IMR-90 (cell line): Measurements from ENCODE around the gene AGXT2. TPM values are rescaled to one million over a fixed set of nuclear protein-coding genes. Genes with fewer than 3 reads are reported as not detected.

Experiments
- ATAC-seq: fragments of 200-7000 bp; cut with Tn5 transposase; 2 replicates; pipeline ENCODE4 v1.9.1; 2020; ENCODE audit warnings: low read depth, mild to moderate bottlenecking, moderate library complexity
- BruUV-seq: library from RNA; stranded (reverse); fragments of 400-500 nt; replicated peaks from 2 replicates; lab custom pipeline; 2021; lab: Mats Ljungman, UMichigan
- CTCF ChIA-PET: fragments of 300-600 bp; formaldehyde crosslinking; extraction: SDS; loops from one replicate; lab custom pipeline; 2021; ENCODE audit warnings: antibody characterized with exemption; lab: Yijun Ruan, JAX
- POLR2A ChIA-PET: fragments of 300-600 bp; sonication (Branson Sonifier 250); formaldehyde crosslinking; loops from one replicate; lab custom pipeline; 2022; ENCODE audit warnings: antibody characterized with exemption; ENCODE audit not compliant: unreplicated experiment; lab: Charles Lee
- DNase-seq: peaks from one replicate; pipeline ENCODE4 v3.0.0; 2013
- H2AFZ ChIP-seq: replicated peaks from 2 replicates; pipeline ENCODE3; 2013; ENCODE audit warnings: low read length, mild to moderate bottlenecking; ENCODE audit not compliant: poor library complexity
- H2AK5ac ChIP-seq: 2 replicates; pipeline ENCODE4 v1.6.1; 2013; ENCODE audit warnings: low read depth, low read length, inconsistent platforms
- H2AK9ac ChIP-seq: replicated peaks from 2 replicates; pipeline ENCODE3; 2013; ENCODE audit warnings: mild to moderate bottlenecking, low read depth, low read length, moderate library complexity; ENCODE audit not compliant: poor library complexity
- H2BK120ac ChIP-seq: 2 replicates; pipeline ENCODE4 v1.6.1; 2013; ENCODE audit warnings: low read depth, low read length, inconsistent platforms
- H2BK15ac ChIP-seq: 3 replicates; pipeline ENCODE4 v1.6.1; 2013; ENCODE audit warnings: low read depth, low read length, inconsistent platforms
- H2BK20ac ChIP-seq: 2 replicates; pipeline ENCODE4 v1.6.1; 2013; ENCODE audit warnings: low read depth, mild to moderate bottlenecking, inconsistent platforms, low read length, moderate library complexity
- H2BK5ac ChIP-seq: 2 replicates; pipeline ENCODE4 v1.6.1; 2013; ENCODE audit warnings: mild to moderate bottlenecking, low read depth, low read length, inconsistent platforms; ENCODE audit not compliant: poor library complexity, severe bottlenecking
- H3K14ac ChIP-seq: replicated peaks from 2 replicates; pipeline ENCODE4 v1.6.1; 2013; ENCODE audit warnings: low read depth, low read length, inconsistent platforms
- H3K18ac ChIP-seq: 2 replicates; pipeline ENCODE4 v1.6.1; 2013; ENCODE audit warnings: low read depth, low read length, control low read depth
- H3K23ac ChIP-seq: 2 replicates; pipeline ENCODE4 v1.6.1; 2013; ENCODE audit warnings: low read depth, low read length, inconsistent platforms
- H3K27ac ChIP-seq: 2 replicates; pipeline ENCODE4 v1.5.1; 2013; ENCODE audit warnings: mild to moderate bottlenecking, control low read depth, low read length; ENCODE audit not compliant: insufficient read depth
- H3K27me3 ChIP-seq: 2 replicates; pipeline ENCODE4 v1.6.1; 2013; ENCODE audit warnings: low read length; ENCODE audit not compliant: control insufficient read depth, insufficient read depth
- H3K36me3 ChIP-seq: 2 replicates; pipeline ENCODE4 v1.6.1; 2013; ENCODE audit warnings: low read length, mixed read lengths; ENCODE audit not compliant: control insufficient read depth, insufficient read depth
- H3K4ac ChIP-seq: 2 replicates; pipeline ENCODE4 v1.6.1; 2013; ENCODE audit warnings: low read depth, low read length, inconsistent platforms
- H3K4me1 ChIP-seq: 2 replicates; pipeline ENCODE4 v1.6.1; 2013; ENCODE audit warnings: low read length, mixed read lengths; ENCODE audit not compliant: control insufficient read depth, insufficient read depth
- H3K4me2 ChIP-seq: 2 replicates; pipeline ENCODE4 v1.6.1; 2013; ENCODE audit warnings: low read depth, mild to moderate bottlenecking, control low read depth, low read length, moderate library complexity
- H3K4me3 ChIP-seq: 2 replicates; pipeline ENCODE4 v1.5.1; 2013; ENCODE audit warnings: low read depth, mild to moderate bottlenecking, control low read depth, low read length, moderate library complexity; ENCODE audit not compliant: insufficient read depth
- H3K56ac ChIP-seq: 2 replicates; pipeline ENCODE4 v1.6.1; 2013; ENCODE audit warnings: low read length, inconsistent platforms; ENCODE audit not compliant: insufficient read depth; ENCODE audit errors: extremely low read depth
- H3K79me1 ChIP-seq, 2 experiments: 2 replicates each; pipeline ENCODE4 v1.6.1; 2013; ENCODE audit warnings: low read length in 2 of 2, inconsistent platforms in 1 of 2, low read depth in 1 of 2
- H3K9ac ChIP-seq: 2 replicates; pipeline ENCODE4 v1.6.1; 2013; ENCODE audit warnings: low read depth, low read length, control low read depth
- H3K9me1 ChIP-seq: 2 replicates; pipeline ENCODE4 v1.6.1; 2013; ENCODE audit warnings: low read length, inconsistent platforms; ENCODE audit not compliant: insufficient read depth
- H3K9me3 ChIP-seq: 2 replicates; pipeline ENCODE4 v1.6.1; 2013; ENCODE audit warnings: low read length; ENCODE audit not compliant: control insufficient read depth, insufficient read depth
- H4K20me1 ChIP-seq: 2 replicates; pipeline ENCODE4 v1.6.1; 2013; ENCODE audit warnings: low read length, inconsistent platforms; ENCODE audit not compliant: insufficient read depth
- H4K5ac ChIP-seq: 2 replicates; pipeline ENCODE4 v1.6.1; 2013; ENCODE audit warnings: mild to moderate bottlenecking, low read depth, low read length, control low read depth
- H4K8ac ChIP-seq, 2 experiments: 2 replicates each; pipeline ENCODE4 v1.6.1; 2013; ENCODE audit warnings: low read depth in 2 of 2, low read length in 2 of 2, control low read depth in 1 of 2, inconsistent platforms in 1 of 2
- H4K91ac ChIP-seq: 2 replicates; pipeline ENCODE4 v1.6.1; 2013; ENCODE audit warnings: low read depth, low read length, inconsistent platforms; ENCODE audit not compliant: insufficient read depth
- CHD1 ChIP-seq: IDR thresholded peaks from 2 replicates; pipeline ENCODE4 v1.6.1; 2012; ENCODE audit warnings: low read depth, low read length, improper control_type of control experiment
- ELK1 ChIP-seq: fragments of 150-350 bp; IDR thresholded peaks from 2 replicates; pipeline ENCODE4 v1.6.1; 2016; ENCODE audit warnings: low read depth, mild to moderate bottlenecking, low read length, moderate library complexity, borderline replicate concordance
- MAZ ChIP-seq: IDR thresholded peaks from 2 replicates; pipeline ENCODE4 v1.6.1; 2012; ENCODE audit warnings: low read depth, mild to moderate bottlenecking, low read length, improper control_type of control experiment, moderate library complexity, borderline replicate concordance
- RFX5 ChIP-seq: IDR thresholded peaks from 2 replicates; pipeline ENCODE4 v1.8.0; 2012; ENCODE audit warnings: low read depth, mild to moderate bottlenecking, low read length, moderate library complexity
- USF2 ChIP-seq: fragments of 150-350 bp; IDR thresholded peaks from 2 replicates; pipeline ENCODE4 v1.6.1; 2017; ENCODE audit warnings: mild to moderate bottlenecking, antibody characterized with exemption, low read length, low read depth
- WGBS, 2 experiments: methylation state at CpG; one replicate each; pipeline versions ENCODE4 v1.1.5 to v1.1.7; 2013; ENCODE audit warnings: missing lambda C conversion rate in 2 of 2; ENCODE audit not compliant: insufficient read length in 1 of 2; ENCODE audit errors: extremely low coverage in 2 of 2; 5-methylcytosine and 5-hydroxymethylcytosine counted together
- dilution Hi-C: fragments of 300-500 bp; cut with HindIII; formaldehyde crosslinking; loops from one replicate; pipeline ENCODE4 v1.14.3; 2018; ENCODE audit warnings: low sequenced_read_pairs; ENCODE audit not compliant: unreplicated experiment
- in situ Hi-C: fragments of 300-500 bp; cut with MboI; formaldehyde crosslinking; loops from 3 replicates; pipeline ENCODE4 v1.14.3; 2019; ENCODE audit warnings: low sequenced_read_pairs, inconsistent platforms, mixed read lengths
- intact Hi-C: fragments of 100-400 bp; cut with micrococcal nuclease; formaldehyde crosslinking; loops from 2 replicates; pipeline ENCODE4 v1.10.0; 2022
- polyA plus RNA-seq, 3 experiments: library from polyadenylated mRNA; depleted of rRNA; stranded (reverse); fragments of >200 nt; gene quantifications; 2 replicates each; pipeline ENCODE4 v1.2.3, GENCODE V29; 2012; ENCODE audit warnings: low replicate concordance in 1 of 3
- total RNA-seq: library from RNA; depleted of rRNA; stranded (reverse); fragments of >200 nt; gene quantifications from 2 replicates; pipeline ENCODE4 v1.2.3, GENCODE V29; 2012

Gene AGXT2
- total and polyA plus RNA-seq, 2 of the 4 experiments (the other 2 are of a cell fraction): not detected

- CTCF ChIA-PET: no interaction called here
These were observed 5.1 kb upstream of the AGXT2 start for GRCh38 chr5:35052838-35053237.

More at GRCh38 chr5:35052838-35053237, 5.1 kb upstream of the AGXT2 start:
- WGBS, 2 experiments: no CpG with 5 or more reads among the region's 4 CpGs
- no peak for ATAC-seq
- Histone ChIP-seq H4K5ac (no peak overlapping the region), H3K36me3 (no peaks in the 10 kb centered on the region), H2BK5ac (no peak overlapping the region), H3K9me1 (no peaks in the 10 kb centered on the region), H4K8ac (no peak overlapping the region), H2BK120ac (no peak overlapping the region), H3K9ac (no peak overlapping the region), H3K27ac (no peak overlapping the region), H3K4me2 (no peak overlapping the region), H3K79me1 (no peaks in the 10 kb centered on the region), H3K4me1 (0 out of 2 replicates have a peak, but pooled peaks cover 2% of the 10 kb centered on the region), H3K18ac (no peak overlapping the region), H2AK9ac (no peak overlapping the region), H3K9me3 (no peaks in the 10 kb centered on the region), H3K56ac (no peak overlapping the region), H2BK15ac (no peak overlapping the region), H4K91ac (no peak overlapping the region), H4K20me1 (no peaks in the 10 kb centered on the region), H3K14ac (no peak overlapping the region), H3K4me3 (no peak overlapping the region), H3K23ac (no peak overlapping the region), H2AK5ac (no peak overlapping the region), H3K27me3 (no peaks in the 10 kb centered on the region; the same call in 1 of the 2 replicates), H2AFZ (no peak overlapping the region), H3K4ac (no peak overlapping the region), H2BK20ac (no peak overlapping the region)
- TF ChIP-seq ELK1 (no peak), MAZ (no peak), CHD1 (no peak), USF2 (no peak), RFX5 (no peak)
- DNase-seq: no peak
- in situ Hi-C loops: no loop called here
- dilution Hi-C loops: no loop called here
- POLR2A ChIA-PET: no interaction called here
- no TSS peak for BruUV-seq
- intact Hi-C loops: no loop called here
